ENCODE data around the gene SCRT2.
A peak's percentile ranks its signal among the peaks of the same experiment; 100 is the strongest.

The SCRT2 gene

DNA sequence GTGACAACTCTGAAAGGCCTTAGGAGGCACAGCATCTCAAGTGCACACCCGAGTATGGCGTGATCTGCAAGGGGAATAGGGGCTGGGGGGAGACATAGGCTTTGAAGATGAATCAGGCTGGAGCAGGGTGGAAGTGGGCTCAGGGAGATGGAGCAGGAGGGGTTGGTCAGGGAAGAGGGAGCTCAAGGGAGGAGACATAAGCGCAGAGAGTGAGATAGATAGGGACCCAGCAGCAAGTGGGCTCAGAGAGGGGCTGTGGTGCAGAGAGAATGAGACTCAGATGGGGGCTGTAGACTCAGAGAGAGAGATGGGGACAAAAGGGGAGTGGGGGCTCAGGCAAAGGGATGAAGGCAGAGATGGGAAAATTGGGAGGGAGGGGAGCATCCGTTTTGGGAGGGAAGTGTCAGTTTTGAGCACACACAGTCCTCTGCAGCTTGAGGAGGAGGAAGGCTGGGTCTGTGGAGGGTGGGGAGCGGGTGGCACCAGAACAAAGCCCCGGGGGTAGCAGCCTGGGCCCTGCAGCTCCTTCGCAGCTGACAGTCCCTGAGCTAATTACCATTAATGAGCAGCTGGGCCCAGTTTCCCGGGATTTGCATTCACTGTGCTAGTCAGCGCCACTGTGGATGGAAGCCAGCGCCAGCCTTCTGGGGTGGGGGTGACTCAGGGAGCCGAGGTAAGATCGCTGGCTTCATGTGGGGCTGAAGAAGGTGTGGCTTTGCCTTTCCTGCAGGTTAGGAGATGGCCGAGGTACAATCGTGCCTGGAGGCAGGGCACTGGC lies 41.3 kb downstream of the SCRT2 start:
- DNase-seq (ENCODE audit: low spot score), result no peak

DNA sequence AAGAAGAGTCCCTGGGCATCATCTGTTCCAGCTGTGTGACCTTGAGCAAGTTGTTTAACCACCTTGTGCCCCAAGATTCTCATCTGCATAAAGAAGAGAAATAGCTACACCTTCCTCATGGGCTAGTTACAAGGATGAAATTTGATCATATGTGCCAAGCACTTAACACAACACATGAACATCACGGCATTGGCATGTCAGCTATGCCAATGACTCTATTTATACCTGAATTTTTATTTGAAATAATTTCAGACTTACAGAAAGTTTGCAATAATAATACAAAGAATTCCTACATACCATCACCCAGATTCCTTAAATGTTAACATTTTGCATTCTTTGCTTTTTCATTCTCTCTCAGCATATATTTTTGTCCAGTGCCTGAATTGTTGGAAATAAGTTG lies 44.5 kb downstream of the SCRT2 start:
- DNase-seq (ENCODE audit: low spot score), result no peak

DNA sequence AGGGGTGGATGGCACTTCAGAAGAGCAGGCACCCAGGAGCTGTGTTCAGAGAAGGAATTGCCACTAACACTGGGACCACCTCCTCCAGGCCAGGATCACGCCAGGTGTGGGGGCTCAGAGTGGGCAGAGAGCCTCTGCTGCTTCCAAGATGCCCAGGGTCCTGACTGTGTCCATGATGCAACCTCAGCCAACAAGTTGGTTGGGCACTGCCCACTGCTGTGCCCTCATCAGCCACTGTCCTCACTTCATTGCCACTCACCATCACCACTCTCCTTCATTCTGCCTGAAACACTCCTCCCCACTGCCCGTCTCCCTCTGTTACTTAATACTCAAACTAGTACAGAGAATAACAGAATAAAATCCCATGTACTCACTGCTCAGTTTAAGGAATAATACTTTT lies 49.0 kb downstream of the SCRT2 start:
- DNase-seq (ENCODE audit: low spot score), result no peak

DNA sequence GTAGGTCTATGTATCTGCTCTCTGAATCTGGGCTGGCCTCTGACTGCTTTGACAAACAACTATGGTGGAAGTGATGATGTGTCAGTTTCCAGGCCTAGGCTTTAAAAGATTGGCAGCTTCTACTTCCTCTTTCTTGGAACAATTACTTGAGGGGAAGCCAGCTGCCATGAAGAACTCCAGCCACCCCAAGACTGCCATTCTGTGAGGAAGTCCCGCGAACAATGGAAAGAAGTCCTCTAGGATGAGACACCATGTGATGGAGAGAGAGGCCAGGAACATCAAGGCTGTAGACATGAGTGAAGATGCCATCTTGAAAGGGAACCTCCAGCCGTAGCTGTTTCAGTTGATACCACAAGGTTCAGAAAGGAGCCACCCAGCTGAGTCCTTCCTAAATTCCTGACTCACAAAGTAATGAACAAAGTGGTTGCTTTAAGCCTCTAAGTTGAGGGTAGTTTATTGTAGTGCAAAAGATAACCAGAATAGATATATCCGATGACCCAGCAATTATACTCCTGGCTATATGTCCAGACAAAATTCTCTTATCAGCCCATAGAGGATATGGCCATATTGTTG lies 50.2 kb downstream of the SCRT2 start:
- no peak for DNase-seq (ENCODE audit: low spot score)

- no peak for DNase-seq (ENCODE audit: low spot score)
These were observed 51.9 kb downstream of the SCRT2 start for GRCh38 chr20:623704-624103.

DNA sequence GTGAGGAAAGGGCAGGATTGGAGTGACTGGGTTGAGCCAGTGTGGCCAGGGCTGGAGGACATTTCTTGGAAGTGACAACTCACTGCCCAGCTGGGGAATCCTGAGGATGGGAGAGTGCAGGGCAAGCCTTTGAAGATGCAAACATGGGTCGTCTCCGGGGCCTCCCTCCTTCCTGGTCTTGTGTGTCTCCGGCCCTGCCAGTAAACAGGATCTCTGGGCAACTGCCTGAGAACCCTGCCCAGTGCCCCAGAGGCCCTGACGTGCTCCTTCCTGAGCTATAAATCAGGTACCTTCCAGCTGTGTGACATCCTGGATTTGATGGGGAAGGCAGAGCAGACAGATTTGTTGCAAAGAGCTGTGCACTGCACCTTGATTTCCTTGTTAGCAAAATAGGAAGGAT lies 52.6 kb downstream of the SCRT2 start:
- no peak for DNase-seq (ENCODE audit: low spot score)

DNA sequence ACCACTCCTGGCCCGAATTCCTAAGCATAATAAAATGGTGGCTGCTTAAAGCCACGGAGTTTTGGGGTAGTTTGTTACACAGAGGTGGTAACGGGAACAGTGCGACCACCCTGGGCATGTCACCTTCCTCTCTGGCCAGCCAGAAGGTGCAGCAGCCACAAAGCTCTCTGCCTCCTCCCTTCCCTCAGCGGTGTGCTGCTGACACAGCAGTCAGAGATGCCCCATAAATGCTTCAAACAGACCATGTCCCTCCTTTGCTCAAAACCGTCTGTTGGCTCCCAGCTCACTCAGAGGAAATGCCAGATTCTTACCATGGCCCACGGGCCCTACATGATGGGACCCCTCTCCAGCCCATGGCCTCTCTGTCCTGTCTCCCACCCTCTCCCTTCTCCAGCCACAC lies 53.4 kb downstream of the SCRT2 start:
- DNase-seq (ENCODE audit: low spot score), result no peak

GRCh38 chr20:621125-621756 lies 54.4 kb downstream of the SCRT2 start:
- DNase-seq (ENCODE audit: low spot score), result peak; percentile 42

GRCh38 chr20:620246-620645 lies 55.4 kb downstream of the SCRT2 start:
- no peak for DNase-seq (ENCODE audit: low spot score)

DNA sequence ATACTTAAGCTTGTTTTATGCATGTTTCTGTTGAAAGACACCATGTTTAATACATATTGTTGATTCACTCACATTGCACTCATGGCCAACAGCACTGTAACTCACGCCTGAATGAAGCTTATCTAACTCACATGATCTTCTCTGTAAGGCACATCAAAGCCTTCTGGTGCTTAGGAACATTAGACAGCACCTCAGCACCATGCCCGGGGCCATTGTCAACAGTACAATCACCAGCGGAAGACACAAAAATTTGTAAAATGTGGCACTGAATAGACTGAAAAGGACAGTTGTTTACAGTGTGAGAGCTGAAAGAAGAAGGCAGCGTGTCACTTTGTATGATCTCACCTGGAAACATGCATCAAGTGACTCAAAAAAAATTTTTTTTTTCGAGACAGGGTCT lies 56.6 kb downstream of the SCRT2 start:
- no peak for DNase-seq (ENCODE audit: low spot score)

- no peak for DNase-seq (ENCODE audit: low spot score)
These were observed 57.5 kb downstream of the SCRT2 start for GRCh38 chr20:617934-618690.

- DNase-seq (ENCODE audit: low spot score), result no peak
These were observed 60.1 kb downstream of the SCRT2 start for GRCh38 chr20:615514-615913.

DNA sequence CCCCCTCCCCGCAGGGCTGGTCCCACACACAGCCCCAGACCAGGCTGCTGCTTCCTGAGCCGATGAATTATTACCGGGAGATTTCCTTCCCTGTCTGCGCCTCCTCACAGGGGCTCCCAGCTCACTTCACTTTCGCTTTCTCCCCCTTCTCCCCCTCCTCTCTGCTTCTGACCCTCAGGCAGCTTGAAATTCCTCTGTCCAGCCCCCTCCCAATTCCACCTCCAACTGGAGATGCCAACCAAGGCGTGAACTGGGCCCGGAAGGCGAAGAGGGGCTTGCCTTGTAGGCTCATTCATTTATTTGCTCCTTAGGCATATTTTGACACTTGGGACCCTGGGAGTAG lies 63.8 kb downstream of the SCRT2 start:
- DNase-seq (ENCODE audit: low spot score), result no peak
